Skeletal muscle satellite cell (primary cell): ENCODE data around the gene PHACTR3.

ENCODE experiments used
- H3K27me3 ChIP-seq: 2 replicates; pipeline ENCODE4 v1.7.0; 2013; ENCODE audit warnings: low read length; ENCODE audit not compliant: control insufficient read depth, insufficient read depth
- H3K36me3 ChIP-seq: 2 replicates; pipeline ENCODE4 v1.7.0; 2013; ENCODE audit warnings: mild to moderate bottlenecking, control low read depth, low read length; ENCODE audit not compliant: insufficient read depth
- H3K4me1 ChIP-seq: 2 replicates; pipeline ENCODE4 v1.7.0; 2013; ENCODE audit warnings: low read length; ENCODE audit not compliant: control insufficient read depth, insufficient read depth
- H3K4me2 ChIP-seq: 2 replicates; pipeline ENCODE4 v1.7.0; 2013; ENCODE audit warnings: mild to moderate bottlenecking, low read length
- H3K4me3 ChIP-seq: 2 replicates; pipeline ENCODE4 v1.7.0; 2013; ENCODE audit warnings: low read length
- H3K9ac ChIP-seq: 2 replicates; pipeline ENCODE4 v1.7.0; 2013; ENCODE audit warnings: mild to moderate bottlenecking, low read depth, low read length, moderate library complexity
- H3K9me3 ChIP-seq: replicated peaks from 2 replicates; pipeline ENCODE4 v1.7.0; 2013; ENCODE audit warnings: mild to moderate bottlenecking, control low read depth, low read length

Gene PHACTR3

GRCh38 chr20:59745716-59746115 is 141.4 kb downstream of the PHACTR3 start:
- peaks cover 3% of the 10 kb centered on the region for H3K9me3 ChIP-seq
- H3K36me3 ChIP-seq, result no peaks in the 10 kb centered on the region
- no peaks in the 10 kb centered on the region for H3K4me1 ChIP-seq
- peaks cover under 1% of the 10 kb centered on the region for H3K27me3 ChIP-seq
- no peak overlapping the region for H3K4me3 ChIP-seq
- no peak overlapping the region for H3K9ac ChIP-seq
- no peak overlapping the region for H3K4me2 ChIP-seq

GRCh38 chr20:59746155-59746554 is 141.8 kb downstream of the PHACTR3 start:
- H3K4me2 ChIP-seq, result no peak overlapping the region
- no peak overlapping the region for H3K4me3 ChIP-seq
- peaks cover 3% of the 10 kb centered on the region for H3K9me3 ChIP-seq
- no peaks in the 10 kb centered on the region for H3K4me1 ChIP-seq
- H3K36me3 ChIP-seq, result no peaks in the 10 kb centered on the region
- peaks cover 4% of the 10 kb centered on the region for H3K27me3 ChIP-seq
- H3K9ac ChIP-seq, result no peak overlapping the region

- Histone ChIP-seq H3K27me3 (peaks cover 13% of the 10 kb centered on the region), H3K4me1 (no peaks in the 10 kb centered on the region), H3K9ac (no peak overlapping the region), H3K9me3 (peaks cover under 1% of the 10 kb centered on the region), H3K4me3 (no peak overlapping the region), H3K36me3 (no peaks in the 10 kb centered on the region), H3K4me2 (no peak overlapping the region)
These were observed 143.6 kb downstream of the PHACTR3 start for GRCh38 chr20:59747671-59748515.

DNA sequence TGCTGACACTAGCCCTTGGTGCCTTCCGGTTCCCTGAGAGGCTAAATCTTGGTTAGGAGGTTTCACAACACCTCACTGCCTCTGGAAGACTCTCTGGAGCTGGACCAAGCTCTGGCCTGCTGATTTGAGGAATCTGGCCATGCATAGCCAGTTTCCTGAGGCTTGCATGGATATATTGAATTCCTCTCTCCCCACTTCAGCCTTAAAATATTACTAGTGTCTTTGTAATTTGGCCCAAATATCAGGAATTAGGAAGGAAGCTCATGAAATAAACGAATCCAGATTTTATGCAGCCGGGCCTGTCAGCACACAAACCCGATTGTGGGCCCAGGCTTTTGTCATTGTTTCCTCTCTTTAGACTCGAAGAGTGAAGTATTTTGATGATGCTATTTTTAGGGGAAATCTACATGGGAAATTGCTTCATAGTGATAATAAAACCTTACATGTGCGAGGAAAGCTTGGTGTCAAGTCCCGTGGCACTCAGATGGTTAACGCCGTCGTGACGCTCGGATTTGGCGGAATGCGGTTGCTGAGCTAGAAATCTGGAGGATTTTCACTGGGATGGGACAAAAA is 144.4 kb downstream of the PHACTR3 start:
- H3K4me1 ChIP-seq, result no peaks in the 10 kb centered on the region
- H3K27me3 ChIP-seq, result peaks cover 21% of the 10 kb centered on the region
- H3K36me3 ChIP-seq, result no peaks in the 10 kb centered on the region
- H3K4me2 ChIP-seq, result no peak overlapping the region
- no peaks in the 10 kb centered on the region for H3K9me3 ChIP-seq
- no peak overlapping the region for H3K9ac ChIP-seq
- no peak overlapping the region for H3K4me3 ChIP-seq

DNA sequence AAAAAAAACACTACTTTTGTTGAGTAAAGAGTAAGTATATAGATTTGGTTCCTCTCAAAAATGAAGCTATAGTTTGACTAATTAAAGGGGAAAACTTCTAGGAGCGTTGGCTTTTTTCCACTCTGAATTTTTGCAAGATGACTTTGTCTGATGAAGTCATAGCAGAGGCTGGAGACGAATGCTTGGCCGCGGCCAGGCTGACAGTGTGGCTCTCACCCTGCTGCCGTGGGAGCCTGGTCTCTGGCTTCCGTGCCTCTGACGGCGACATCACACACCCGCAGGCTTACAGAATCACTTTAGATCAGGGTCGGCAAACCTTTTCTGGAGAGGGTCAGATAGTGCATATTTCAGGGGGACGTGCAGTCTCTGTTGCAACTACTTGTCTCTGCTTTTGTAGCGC is 145.0 kb downstream of the PHACTR3 start:
- Histone ChIP-seq H3K9me3 (no peaks in the 10 kb centered on the region), H3K4me3 (no peak overlapping the region), H3K4me2 (peak overlapping the region; percentile 25), H3K9ac (no peak overlapping the region), H3K36me3 (no peaks in the 10 kb centered on the region), H3K4me1 (no peaks in the 10 kb centered on the region), H3K27me3 (peaks cover 21% of the 10 kb centered on the region)

DNA sequence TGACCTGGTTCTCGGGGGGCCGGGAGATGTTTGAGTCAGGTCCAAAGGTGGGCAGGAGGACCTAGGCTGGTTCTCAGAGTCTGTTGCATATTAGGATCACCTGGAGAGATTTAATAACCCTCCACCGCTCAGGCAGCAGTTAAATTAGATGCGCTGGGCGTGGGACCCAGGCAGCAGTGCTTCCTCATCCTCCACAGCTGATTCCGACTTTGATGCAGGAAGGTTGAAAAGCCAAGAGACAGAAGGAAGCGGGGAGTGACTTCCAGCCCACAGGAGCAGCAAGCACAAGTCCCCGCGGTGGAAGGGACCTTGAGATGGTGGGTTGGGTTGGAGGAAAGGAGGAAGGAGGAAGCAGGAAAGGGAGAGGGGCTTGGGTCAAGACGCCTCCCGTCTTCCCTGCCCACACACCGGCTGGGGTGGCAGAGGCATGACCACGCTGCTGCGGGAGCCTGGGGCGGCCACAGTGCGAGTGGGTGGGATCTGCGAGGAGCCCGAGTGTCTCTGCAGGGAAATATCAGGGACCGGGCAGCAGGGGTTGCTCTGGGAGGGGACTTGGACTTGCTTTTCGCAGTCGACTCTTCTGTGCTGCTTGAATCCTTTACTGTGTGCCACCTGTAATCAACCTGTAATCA is 146.0 kb downstream of the PHACTR3 start:
- no peak overlapping the region for H3K4me3 ChIP-seq
- H3K9me3 ChIP-seq, result no peaks in the 10 kb centered on the region
- H3K27me3 ChIP-seq, result peaks cover 21% of the 10 kb centered on the region
- no peaks in the 10 kb centered on the region for H3K4me1 ChIP-seq
- H3K9ac ChIP-seq, result no peak overlapping the region
- no peaks in the 10 kb centered on the region for H3K36me3 ChIP-seq
- H3K4me2 ChIP-seq, result no peak overlapping the region

GRCh38 chr20:59751075-59751711 is 146.9 kb downstream of the PHACTR3 start:
- no peak overlapping the region for H3K9ac ChIP-seq
- peaks cover 24% of the 10 kb centered on the region for H3K27me3 ChIP-seq
- no peaks in the 10 kb centered on the region for H3K4me1 ChIP-seq
- no peak overlapping the region for H3K4me3 ChIP-seq
- no peaks in the 10 kb centered on the region for H3K36me3 ChIP-seq
- H3K9me3 ChIP-seq, result no peaks in the 10 kb centered on the region
- no peak overlapping the region for H3K4me2 ChIP-seq

- peaks cover 24% of the 10 kb centered on the region for H3K27me3 ChIP-seq
These were observed 147.8 kb downstream of the PHACTR3 start for GRCh38 chr20:59752101-59752586.

GRCh38 chr20:59752704-59753460 is 148.5 kb downstream of the PHACTR3 start:
- H3K27me3 ChIP-seq, result peaks cover 24% of the 10 kb centered on the region
- no peak overlapping the region for H3K4me3 ChIP-seq
- no peaks in the 10 kb centered on the region for H3K4me1 ChIP-seq
- H3K4me2 ChIP-seq, result no peak overlapping the region
- H3K9me3 ChIP-seq, result no peaks in the 10 kb centered on the region
- no peak overlapping the region for H3K9ac ChIP-seq
- H3K36me3 ChIP-seq, result no peaks in the 10 kb centered on the region

More at GRCh38 chr20:59752101-59752586, 147.8 kb downstream of the PHACTR3 start:
- no peak overlapping the region for H3K4me3 ChIP-seq
- no peaks in the 10 kb centered on the region for H3K36me3 ChIP-seq
- H3K9ac ChIP-seq, result no peak overlapping the region
- no peaks in the 10 kb centered on the region for H3K9me3 ChIP-seq
- no peak overlapping the region for H3K4me2 ChIP-seq
- H3K4me1 ChIP-seq, result no peaks in the 10 kb centered on the region

DNA sequence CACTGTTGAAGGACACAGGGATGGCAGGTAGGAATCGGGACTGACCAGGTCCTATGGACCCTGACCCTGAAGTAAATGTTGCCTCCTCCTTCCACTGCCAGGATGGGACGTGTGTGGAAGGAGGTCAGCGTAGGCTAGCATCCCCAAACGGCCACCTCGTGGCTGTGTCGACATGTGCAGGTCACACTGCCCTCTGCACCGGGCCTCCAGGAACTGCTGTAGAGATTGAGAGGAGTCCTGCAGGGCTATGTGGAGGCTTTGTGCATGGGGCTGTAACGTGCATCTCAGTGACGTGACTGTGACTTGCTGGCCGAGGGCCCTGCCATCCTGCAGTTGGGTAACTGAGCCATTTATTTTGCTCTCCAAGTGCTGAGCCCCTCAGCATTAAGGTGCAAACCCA is 149.5 kb downstream of the PHACTR3 start:
- no peak overlapping the region for H3K4me3 ChIP-seq
- no peaks in the 10 kb centered on the region for H3K9me3 ChIP-seq
- H3K9ac ChIP-seq, result no peak overlapping the region
- H3K27me3 ChIP-seq, result peaks cover 27% of the 10 kb centered on the region
- H3K4me2 ChIP-seq, result no peak overlapping the region
- no peaks in the 10 kb centered on the region for H3K4me1 ChIP-seq
- H3K36me3 ChIP-seq, result no peaks in the 10 kb centered on the region

GRCh38 chr20:59754551-59754950 is 150.2 kb downstream of the PHACTR3 start:
- H3K9me3 ChIP-seq, result no peaks in the 10 kb centered on the region
- H3K4me3 ChIP-seq, result no peak overlapping the region
- H3K4me2 ChIP-seq, result no peak overlapping the region
- H3K27me3 ChIP-seq, result peaks cover 27% of the 10 kb centered on the region
- no peaks in the 10 kb centered on the region for H3K4me1 ChIP-seq
- H3K9ac ChIP-seq, result no peak overlapping the region
- no peaks in the 10 kb centered on the region for H3K36me3 ChIP-seq
